H1 (cell line): ENCODE measurements around the gene DCAF12L1. TPM values are rescaled to one million over a fixed set of nuclear protein-coding genes. Genes with fewer than 3 reads are reported as not detected.

Experiments
- SIN3A ChIP-seq, 2 experiments: IDR thresholded peaks in 1 of 2; conservative IDR thresholded peaks in 1 of 2; 2 replicates each; pipeline ENCODE4 v1.6.1; 2011 to 2012; ENCODE audit warnings: low read length in 2 of 2, improper control_type of control experiment in 1 of 2, low read depth in 1 of 2, mild to moderate bottlenecking in 1 of 2
- polyA plus RNA-seq, 7 experiments: library from polyadenylated mRNA; depleted of rRNA in 3 of 7; stranded (reverse) in 5 of 7; unstranded in 2 of 7; fragments of >200 nt in 5 of 7; fragments of 200-250 nt in 2 of 7; gene quantifications; 1 replicate in 5 of 7; 2 replicates in 1 of 7; 4 replicates in 1 of 7; pipeline versions ENCODE4 v1.2.1 to v1.2.3, GENCODE V29; 2011 to 2013; ENCODE audit warnings: missing spikeins in 2 of 7, mixed read lengths in 2 of 7
- total RNA-seq: library from RNA; stranded (reverse); fragmentation: NEBNext Ultra II Directional; extraction: Animal tissue kit (Norgen Biotek cat#: 25700); gene quantifications from 2 replicates; pipeline ENCODE4 v1.2.1, GENCODE V29; 2021

DCAF12L1 gene
- total and polyA plus RNA-seq, 2 of the 8 experiments (the other 6 are each of a cell fraction or from before 2014, with no cell fraction given), result 0.27 to 5.3 TPM

GRCh38 chrX:126550816-126551215, 1.8 kb downstream of the DCAF12L1 start (continued):
- no peak for TF ChIP-seq SIN3A (conservative IDR thresholded peaks at IDR 0.05 in 1 of 2, IDR thresholded peaks at IDR 0.05 in 1 of 2; ENCODE audit: low read depth in 1 of 2, low read length in 2 of 2)
